HG02571 (cell line): ENCODE data around the gene HMGN4.
"Not testable (repeated sequence)": the region's sequence is repeated elsewhere in the genome, so short reads cannot be mapped to it uniquely, and the experiment has no call there.

Source experiments
- ATAC-seq: cut with Tn5 transposase; IDR thresholded peaks from one replicate; pipeline ENCODE4 v1.9.1; 2021; ENCODE audit warnings: mild to moderate bottlenecking, moderate library complexity; ENCODE audit not compliant: unreplicated experiment

HMGN4 gene

GRCh38 chr6:26547363-26547762, 9.2 kb downstream of the HMGN4 start:
- not testable (repeated sequence) for ATAC-seq

DNA sequence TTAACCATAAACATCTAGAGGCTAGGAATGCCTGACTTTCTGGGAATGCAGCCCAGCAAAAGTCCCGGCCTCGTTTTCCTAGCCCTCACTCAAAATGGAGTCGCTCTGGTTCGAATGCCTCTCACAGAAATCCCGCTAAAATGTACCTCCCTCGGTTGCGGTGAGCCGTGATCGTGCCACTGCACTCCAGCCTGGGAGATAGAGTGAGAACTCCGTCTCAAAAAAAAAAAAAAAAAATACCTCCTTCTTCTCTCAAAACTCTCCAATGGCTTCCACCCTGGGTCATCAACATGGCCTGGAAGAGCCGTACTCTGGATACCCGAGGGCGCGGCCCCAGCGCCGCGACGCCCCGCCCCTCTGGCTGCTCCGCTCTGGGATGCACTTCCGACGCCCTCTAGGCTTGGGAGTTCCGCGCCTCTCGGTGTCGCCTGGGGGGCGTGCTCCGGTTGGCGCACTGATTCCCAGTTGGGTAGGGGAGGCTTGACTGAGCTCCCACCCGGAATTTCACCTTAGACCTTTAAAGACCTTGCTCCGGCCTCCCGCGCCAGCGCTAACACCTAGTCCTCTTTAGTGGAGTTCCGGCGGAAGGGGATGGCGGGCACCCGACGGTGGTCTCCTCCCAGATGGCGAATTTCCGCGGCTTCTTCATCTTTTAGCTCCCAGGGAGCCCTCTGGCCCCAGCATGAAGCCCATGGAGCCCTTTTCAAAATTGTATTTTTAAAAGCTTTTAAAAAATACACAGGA, 12.3 kb downstream of the HMGN4 start:
- no peak for ATAC-seq

DNA sequence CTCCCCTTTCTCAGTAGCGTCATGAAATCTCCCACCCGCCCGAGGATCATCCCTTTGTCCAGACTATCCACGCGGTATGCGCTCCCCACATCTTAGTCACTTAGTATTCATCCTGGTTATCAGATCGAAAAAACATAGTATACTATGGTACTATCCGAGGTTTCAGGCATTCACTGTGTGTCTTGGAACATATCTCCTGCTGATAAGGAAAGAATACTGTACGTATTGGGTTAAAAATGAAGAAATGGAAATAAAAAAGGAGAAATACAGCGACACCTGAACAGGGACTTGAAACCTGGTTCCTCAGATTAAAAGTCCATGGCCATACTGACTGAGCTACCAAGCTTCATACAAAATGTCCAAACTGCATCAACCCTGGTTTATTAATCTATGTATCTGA, 14.0 kb downstream of the HMGN4 start:
- ATAC-seq = no peak

DNA sequence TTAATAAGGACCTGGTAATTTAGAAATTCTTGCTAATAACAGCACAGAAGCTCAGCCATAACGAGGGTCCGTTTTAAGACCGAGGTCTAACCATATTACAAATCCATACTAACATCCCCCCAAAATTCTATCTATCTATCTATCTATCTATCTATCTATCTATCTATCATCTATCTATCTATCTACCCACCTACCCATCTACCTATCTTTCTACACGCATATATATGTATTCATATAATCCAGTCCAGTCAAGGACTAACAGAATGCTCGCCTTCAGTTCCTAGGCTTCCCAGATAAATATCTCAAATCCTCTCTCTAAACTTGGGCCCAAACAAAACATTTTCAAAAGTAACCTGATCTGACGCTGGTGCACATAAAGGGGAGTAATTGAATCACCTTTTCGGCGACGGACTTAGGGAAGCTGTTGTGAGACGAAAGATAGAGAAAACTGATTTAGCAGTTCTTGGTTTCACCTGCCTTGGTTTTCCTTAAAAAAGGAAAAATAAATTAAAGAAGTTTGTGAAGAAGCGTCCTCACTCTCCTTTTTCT, 14.5 kb downstream of the HMGN4 start:
- no peak for ATAC-seq

- ATAC-seq = peak; percentile 43
These were observed 15.1 kb downstream of the HMGN4 start for GRCh38 chr6:26553264-26553634.

- peak; percentile 43 for ATAC-seq
These were observed 15.7 kb downstream of the HMGN4 start for GRCh38 chr6:26553635-26554446.

DNA sequence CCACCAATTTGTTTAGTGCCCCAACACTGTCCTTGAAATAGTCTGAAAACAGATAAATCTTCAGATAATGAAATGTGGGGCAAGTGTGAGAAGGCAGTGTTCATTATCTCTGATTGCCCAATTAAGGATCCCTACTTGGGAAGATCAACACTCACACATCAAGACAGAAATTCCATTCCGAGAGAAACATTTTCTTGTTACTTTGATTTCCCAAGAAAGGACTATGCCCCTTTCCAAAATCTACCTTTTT, 16.2 kb downstream of the HMGN4 start:
- no peak for ATAC-seq

DNA sequence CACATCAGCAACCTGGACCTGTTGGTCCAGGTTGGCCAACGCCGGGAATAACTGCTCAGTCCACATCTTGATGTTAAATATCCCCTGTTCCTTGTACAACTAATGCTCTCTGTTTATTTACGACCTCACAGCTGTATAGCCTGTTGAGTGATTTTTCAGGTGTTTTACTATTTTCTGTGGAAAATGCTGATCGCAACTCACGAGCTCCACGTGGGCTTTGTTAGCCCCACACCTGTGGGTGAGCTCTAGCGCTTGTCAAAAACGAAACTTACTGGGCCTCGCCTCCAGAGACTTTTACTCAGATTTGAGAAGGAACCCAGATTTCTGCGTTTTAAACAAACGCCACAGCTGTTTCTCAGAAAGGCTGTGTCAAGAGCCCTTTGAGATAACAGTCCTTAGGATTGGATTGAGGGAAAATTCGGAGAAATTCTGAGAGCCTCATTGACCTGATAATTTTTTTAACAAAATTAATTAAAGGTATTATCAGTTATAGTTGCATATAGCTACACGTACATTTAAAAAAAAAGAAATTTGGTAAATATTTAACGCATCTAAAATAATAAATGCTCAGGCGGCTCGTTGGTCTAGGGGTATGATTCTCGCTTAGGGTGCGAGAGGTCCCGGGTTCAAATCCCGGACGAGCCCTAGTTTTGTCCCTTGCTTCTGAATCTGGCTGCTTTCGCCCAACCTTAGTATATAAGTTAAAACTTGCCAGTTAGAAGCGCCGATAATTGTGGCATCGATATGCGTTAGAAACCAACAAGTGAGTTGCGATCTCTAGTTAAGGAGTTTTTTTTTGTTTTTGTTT, 16.7 kb downstream of the HMGN4 start:
- ATAC-seq = no peak

DNA sequence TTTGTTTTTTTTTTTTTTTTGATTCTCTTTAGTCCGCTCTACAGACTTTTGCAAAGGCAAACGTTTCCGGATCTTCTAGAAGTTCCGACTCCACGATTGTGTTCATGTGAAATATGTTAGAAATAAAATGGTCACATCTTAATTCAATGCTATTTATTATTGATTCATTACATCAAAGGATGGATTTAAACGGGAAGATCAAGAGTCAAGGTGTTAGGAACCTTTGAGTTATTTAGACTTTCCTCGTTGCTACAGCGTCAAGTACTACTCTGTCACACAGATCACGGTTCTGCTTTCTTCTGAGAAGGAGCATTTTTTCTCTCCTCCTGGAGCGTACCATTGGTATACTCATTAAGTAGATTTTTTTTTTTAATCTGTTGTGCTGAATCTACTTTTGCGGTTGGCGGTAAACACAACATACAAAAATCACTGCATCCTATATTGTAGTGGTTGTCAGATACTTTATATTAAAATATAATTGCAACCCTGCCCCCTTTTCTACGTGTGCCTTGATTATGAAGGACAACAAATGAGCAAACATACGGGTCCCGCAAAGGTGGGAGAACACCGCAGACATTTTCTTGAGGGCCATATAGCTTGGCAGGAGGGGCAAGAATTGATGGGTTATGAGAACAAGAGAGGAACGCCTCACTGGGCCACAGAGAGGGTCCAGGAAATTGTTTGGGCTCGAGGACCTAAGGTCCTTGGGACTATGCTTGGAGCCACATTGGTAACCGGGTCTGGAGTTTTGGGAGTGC, 17.5 kb downstream of the HMGN4 start:
- no peak for ATAC-seq

DNA sequence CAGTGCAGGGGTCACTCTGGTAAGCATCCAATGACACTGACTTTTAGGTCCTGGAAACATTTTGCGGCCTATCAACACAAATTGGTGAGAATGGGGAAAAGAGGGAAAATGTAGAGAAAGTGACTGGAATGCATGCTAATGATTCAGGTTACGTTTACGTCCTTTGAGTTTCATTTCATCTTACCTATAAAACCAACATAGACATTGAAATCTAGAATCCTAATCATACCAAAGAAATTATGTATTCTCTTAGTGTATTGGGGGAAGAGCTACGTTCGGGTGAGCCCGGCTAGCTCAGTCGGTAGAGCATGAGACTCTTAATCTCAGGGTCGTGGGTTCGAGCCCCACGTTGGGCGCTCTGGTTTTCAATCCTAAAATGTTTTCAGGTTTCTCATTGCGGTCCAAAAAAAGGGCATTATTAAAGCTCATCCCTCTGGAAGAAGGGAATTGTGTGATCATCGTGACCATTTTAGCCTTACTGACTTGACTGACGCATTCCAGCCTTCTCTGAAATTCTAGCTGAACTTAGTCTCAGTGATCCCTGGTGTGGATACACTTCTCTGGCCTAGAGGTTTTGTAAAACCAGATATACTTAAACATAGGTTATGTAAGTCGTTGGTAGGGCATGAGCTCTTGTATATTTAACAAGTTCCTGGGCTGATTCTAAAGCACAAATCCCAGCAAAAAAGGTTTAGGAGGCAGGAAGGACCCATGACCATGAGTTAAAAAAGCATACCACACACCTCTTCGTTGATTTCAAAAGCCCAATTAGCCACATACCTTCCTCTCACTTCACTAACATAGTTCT, 18.3 kb downstream of the HMGN4 start:
- ATAC-seq = no peak

- no peak for ATAC-seq
These were observed 23.6 kb downstream of the HMGN4 start for GRCh38 chr6:26561533-26562466.

GRCh38 chr6:26563488-26563887, 25.3 kb downstream of the HMGN4 start:
- ATAC-seq = no peak

DNA sequence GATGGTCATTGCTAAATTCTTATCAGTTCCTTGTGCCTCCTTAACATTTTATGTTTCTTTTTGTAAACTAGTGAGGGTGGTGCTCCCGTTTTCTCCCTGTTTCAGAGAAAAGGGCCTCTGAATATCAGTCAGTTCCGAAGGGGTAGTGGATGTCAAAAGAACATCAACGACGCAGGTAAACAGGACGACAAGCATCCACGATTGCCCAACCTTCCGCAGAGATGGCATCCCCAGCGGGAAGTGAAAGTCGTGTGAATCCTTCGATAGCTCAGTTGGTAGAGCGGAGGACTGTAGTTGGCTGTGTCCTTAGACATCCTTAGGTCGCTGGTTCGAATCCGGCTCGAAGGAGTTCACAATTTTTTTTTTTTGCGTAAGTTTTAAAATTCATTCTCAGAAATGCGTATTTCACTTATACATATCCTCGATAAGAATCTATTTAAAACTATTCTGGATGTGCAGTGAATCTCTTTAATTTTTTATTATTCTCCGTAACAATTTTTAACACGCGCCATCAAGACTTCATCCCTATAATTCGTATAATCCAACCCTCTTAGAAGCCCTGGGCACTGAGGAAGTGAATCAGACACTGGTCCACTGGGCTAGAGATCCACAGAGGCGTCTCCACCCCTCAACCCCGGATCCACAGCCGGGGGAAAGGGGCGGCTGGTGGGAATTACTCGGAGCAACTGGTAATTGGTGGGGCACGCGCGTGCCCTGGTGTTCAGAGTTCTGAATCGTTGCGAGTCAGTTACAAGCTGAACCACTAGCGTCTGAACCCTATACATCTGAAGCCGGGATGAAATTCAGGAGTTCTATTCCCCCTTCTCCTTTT, 30.7 kb downstream of the HMGN4 start:
- ATAC-seq = peak; percentile 70

DNA sequence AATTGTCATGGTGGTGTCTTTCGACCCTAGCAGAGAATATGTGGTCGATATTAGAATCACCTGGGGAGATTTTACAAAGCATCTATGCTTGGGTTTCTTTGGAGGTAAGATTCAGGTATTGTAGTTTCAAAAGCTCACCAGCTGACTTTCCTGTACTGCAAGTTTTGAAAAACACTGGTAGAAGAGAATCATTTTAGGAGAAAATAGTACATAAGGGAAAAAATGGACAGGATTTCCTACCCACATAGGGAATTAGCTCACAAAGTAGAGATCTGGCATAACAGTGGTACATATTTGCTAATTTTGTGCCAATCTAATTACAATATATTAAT, 31.2 kb downstream of the HMGN4 start:
- no peak for ATAC-seq

DNA sequence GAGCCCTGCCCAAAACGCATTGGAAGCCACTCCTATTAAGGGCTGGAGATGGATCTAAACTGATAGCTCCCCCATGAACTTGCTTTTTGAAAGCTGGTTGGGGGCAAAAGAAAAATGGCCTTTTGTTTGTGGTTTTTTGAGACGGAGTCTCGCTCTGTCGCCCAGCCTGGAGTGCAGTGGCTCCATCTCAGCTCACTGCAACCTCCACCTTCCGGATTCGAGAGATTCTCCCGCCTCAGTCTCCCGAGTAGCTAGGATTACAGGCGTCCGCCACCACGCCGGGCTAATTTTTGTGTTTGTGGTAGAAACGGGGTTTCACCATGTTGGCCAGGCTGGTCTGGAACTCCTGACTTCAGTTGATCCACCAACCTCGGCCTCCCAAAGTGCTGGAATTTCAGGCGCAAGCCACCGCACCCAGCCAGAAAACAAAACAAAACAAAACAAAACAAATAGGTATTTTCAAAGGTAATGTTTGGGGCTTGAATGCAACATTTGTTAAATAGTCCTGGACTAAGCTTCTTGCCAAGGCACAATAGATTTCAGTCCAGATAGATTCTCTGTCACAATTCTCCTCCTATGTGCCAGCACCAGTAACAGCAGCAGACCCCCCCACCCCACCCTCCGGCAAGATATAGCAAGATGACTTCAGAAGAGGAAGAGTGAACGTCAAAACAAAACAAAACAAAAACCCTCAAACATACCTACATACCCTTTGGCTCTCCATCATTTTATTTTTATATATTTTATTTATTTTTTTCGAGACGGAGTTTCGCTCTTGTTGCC, 32.1 kb downstream of the HMGN4 start:
- ATAC-seq = no peak

DNA sequence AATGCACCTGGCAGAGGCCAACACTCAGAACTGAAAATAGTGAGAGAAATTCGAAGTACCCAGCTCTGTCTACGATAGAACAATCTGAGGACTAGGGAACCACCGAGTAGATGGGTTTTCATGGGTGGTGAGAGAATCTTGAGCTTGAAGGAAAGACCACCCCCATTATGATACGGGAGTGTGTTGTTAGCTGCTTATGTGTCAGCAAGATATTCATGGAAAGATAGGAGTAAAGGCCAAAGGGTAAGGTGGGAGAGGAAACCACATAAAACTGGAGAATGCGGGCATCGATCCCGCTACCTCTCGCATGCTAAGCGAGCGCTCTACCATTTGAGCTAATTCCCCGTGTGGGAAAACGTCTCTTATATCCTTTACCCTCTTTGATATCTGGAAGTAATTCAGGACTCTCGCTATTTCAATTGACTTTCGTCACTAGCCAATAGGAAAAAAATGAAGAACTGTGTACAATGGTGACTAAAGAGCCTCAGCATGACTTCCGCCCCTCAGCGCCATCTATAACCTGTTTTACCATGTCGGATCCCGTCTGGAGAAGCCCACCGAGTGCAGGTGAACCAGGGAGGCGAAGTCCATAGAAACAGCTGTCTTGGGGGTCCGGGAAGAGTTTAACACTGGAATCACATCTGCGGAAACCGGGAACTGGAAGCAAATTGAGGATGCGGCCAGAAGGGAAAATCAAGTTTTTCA, 33.6 kb downstream of the HMGN4 start:
- ATAC-seq = no peak

DNA sequence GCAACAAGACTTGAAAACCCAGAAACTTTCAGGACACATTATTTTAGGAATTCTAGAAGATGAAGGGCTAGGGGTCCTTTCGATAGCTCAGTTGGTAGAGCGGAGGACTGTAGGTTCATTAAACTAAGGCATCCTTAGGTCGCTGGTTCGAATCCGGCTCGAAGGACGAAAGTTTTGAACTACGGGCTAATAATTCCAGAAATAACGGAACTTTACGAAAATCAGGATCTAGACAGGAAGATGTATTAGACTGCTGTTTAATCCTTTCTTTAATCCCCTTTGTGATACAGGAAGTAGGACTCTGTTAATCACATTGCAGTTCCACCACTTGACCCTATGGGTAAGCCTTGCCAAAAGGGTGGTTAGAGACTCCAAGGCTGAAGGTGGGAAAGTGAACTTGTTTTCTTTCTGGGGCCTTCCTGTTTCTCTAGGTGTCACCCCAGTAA, 37.4 kb downstream of the HMGN4 start:
- ATAC-seq = no peak
